ENCODE results near the gene GABRR1. TPM values are rescaled to one million over a fixed set of nuclear protein-coding genes. Genes with fewer than 3 reads are reported as not detected.

The GABRR1 gene
- total and polyA plus RNA-seq, 8 donors, result 0.15 to 0.45 TPM; not detected in 6

GRCh38 chr6:89145091-89145955 lies 71.8 kb downstream of the GABRR1 start:
- DNase-seq, result peak in 1 of 2 donors; percentile 75
- Histone ChIP-seq H3K9me3 (no peaks in the 10 kb centered on the region), H3K4me3 (peak overlapping the region; percentile 75 to 89 (median 78)), H3K27ac (peak overlapping the region; percentile 87 to 93 (median 92)), H3K27me3 (no peaks in the 10 kb centered on the region), H3K4me1 (peaks cover 0 to 50% (median 21%) of the 10 kb centered on the region in 4 donors), H3K36me3 (peaks cover 0 to 4% (median 0%) of the 10 kb centered on the region in 4 donors)
- WGBS, 5 donors, result 4 to 6% (median 6%) methylated on average over 12 to 17 of the region's 17 CpGs
- no peak for TF ChIP-seq POLR2AphosphoS5 (IDR thresholded peaks at IDR 0.05)
- no peak for TF ChIP-seq EP300 (IDR thresholded peaks at IDR 0.05)
- no peak for TF ChIP-seq CTCF (IDR thresholded peaks at IDR 0.05)
- TF ChIP-seq POLR2A (IDR thresholded peaks at IDR 0.05), result no peak
- intact Hi-C loops (cut with DNase I; ENCODE audit: low total_unique reads), result no loop called here

GRCh38 chr6:89144354-89144906 lies 72.7 kb downstream of the GABRR1 start:
- intact Hi-C loops (cut with DNase I; ENCODE audit: low total_unique reads), result no loop called here
- peaks cover 0 to 56% (median 30%) of the 10 kb centered on the region in 4 donors for H3K4me1 ChIP-seq
- H3K9me3 ChIP-seq, result no peaks in the 10 kb centered on the region
- H3K36me3 ChIP-seq, result no peaks in the 10 kb centered on the region
- WGBS, 5 donors, result 54 to 75% (median 72%) methylated on average over 2 of the region's 2 CpGs
- peak overlapping the region in 2 of 5 donors; percentile 93 for H3K27ac ChIP-seq
- no peaks in the 10 kb centered on the region for H3K27me3 ChIP-seq
- H3K4me3 ChIP-seq, result no peak overlapping the region
- DNase-seq, result peak in 1 of 2 donors; percentile 14
- no peak for TF ChIP-seq POLR2A (IDR thresholded peaks at IDR 0.05)
- TF ChIP-seq CTCF (IDR thresholded peaks at IDR 0.05), result no peak
- TF ChIP-seq EP300 (IDR thresholded peaks at IDR 0.05), result no peak
- TF ChIP-seq POLR2AphosphoS5 (IDR thresholded peaks at IDR 0.05), result no peak

- intact Hi-C loops (cut with DNase I; ENCODE audit: low total_unique reads), result no loop called here
- peak in 1 of 3 donors; percentile 1 for TF ChIP-seq POLR2AphosphoS5 (IDR thresholded peaks at IDR 0.05)
- TF ChIP-seq CTCF (IDR thresholded peaks at IDR 0.05), result no peak
- no peak for TF ChIP-seq POLR2A (IDR thresholded peaks at IDR 0.05)
- TF ChIP-seq EP300 (IDR thresholded peaks at IDR 0.05), result no peak
- no peaks in the 10 kb centered on the region for H3K9me3 ChIP-seq
- H3K4me3 ChIP-seq, result no peak overlapping the region
- 52 to 66% (median 57%) methylated on average over 7 of the region's 7 CpGs for WGBS, 5 donors
- DNase-seq, result peak; percentile 36 to 52
- no peaks in the 10 kb centered on the region for H3K36me3 ChIP-seq
- H3K4me1 ChIP-seq, result peaks cover 0 to 33% (median 17%) of the 10 kb centered on the region in 4 donors
- peak overlapping the region in 2 of 5 donors; percentile 36 to 41 for H3K27ac ChIP-seq
- H3K27me3 ChIP-seq, result no peaks in the 10 kb centered on the region
These were observed 76.6 kb downstream of the GABRR1 start for GRCh38 chr6:89140347-89141156.

Data from stomach (tissue), 9 donors.